Measurements from ENCODE around the gene ESRRG. TPM values are rescaled to one million over a fixed set of nuclear protein-coding genes. Genes with fewer than 3 reads are reported as not detected.

The ESRRG gene
- total and polyA plus RNA-seq, 5 donors, result 10.1 to 50.4 (median 38.6) TPM

DNA sequence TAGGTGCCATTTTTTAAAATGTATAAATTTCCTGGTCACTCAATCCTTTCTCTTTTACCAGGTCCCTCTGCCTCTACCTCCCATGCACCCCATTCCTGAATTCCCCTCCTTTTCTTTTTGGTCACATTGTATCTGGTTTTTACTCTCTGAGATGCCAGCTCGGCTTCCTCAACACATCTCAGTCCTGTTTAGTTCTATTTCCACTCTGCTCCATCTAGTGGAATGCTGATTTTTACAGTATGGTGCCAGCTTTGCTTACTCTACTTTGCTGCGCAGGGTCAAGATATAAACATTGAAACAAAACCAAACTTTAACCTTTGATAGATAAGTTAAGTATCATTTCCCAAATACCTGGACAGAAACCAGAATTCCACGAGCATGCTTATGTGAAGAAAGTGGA, 96.0 kb downstream of the ESRRG start:
- H3K9me3 ChIP-seq (ENCODE audit: control insufficient read depth, low read length), result no peaks in the 10 kb centered on the region
- 54% methylated on average over 3 of the region's 3 CpGs for WGBS
- DNase-seq, result no peak
- ATAC-seq, result no peak
- no peak overlapping the region for H3K27ac ChIP-seq (ENCODE audit: low read length)
- intact Hi-C loops (cut with DNase I), result no loop called here
- no peaks in the 10 kb centered on the region for H3K4me1 ChIP-seq (ENCODE audit: control insufficient read depth, insufficient read depth, low read length)
- no peaks in the 10 kb centered on the region for H3K27me3 ChIP-seq (ENCODE audit: control insufficient read depth, insufficient read depth)
- H3K4me3 ChIP-seq (ENCODE audit: low read length), result no peak overlapping the region

GRCh38 chr1:216626394-216627067, 96.7 kb downstream of the ESRRG start:
- DNase-seq, result no peak
- Histone ChIP-seq H3K27ac (ENCODE audit: low read length) (peak overlapping the region; percentile 37), H3K27me3 (ENCODE audit: control insufficient read depth, insufficient read depth) (no peaks in the 10 kb centered on the region), H3K4me3 (ENCODE audit: low read length) (no peak overlapping the region), H3K4me1 (ENCODE audit: control insufficient read depth, insufficient read depth, low read length) (no peaks in the 10 kb centered on the region), H3K9me3 (ENCODE audit: control insufficient read depth, low read length) (no peaks in the 10 kb centered on the region)
- WGBS, result 62% methylated on average over 6 of the region's 6 CpGs
- peak; percentile 33 to 40 for ATAC-seq
- intact Hi-C loops (cut with DNase I), result no loop called here

GRCh38 chr1:216621536-216621935, 101.7 kb downstream of the ESRRG start:
- ATAC-seq (no peak), DNase-seq (no peak)
- no peaks in the 10 kb centered on the region for H3K27me3 ChIP-seq (ENCODE audit: control insufficient read depth, insufficient read depth)
- H3K9me3 ChIP-seq (ENCODE audit: control insufficient read depth, low read length), result no peaks in the 10 kb centered on the region
- intact Hi-C loops (cut with DNase I), result no loop called here
- H3K27ac ChIP-seq (ENCODE audit: low read length), result no peak overlapping the region
- H3K4me1 ChIP-seq (ENCODE audit: control insufficient read depth, insufficient read depth, low read length), result no peaks in the 10 kb centered on the region
- no peak overlapping the region for H3K4me3 ChIP-seq (ENCODE audit: low read length)

GRCh38 chr1:216617081-216617875, 106.0 kb downstream of the ESRRG start:
- 43% methylated on average over 5 of the region's 5 CpGs for WGBS
- Histone ChIP-seq H3K9me3 (ENCODE audit: control insufficient read depth, low read length) (no peaks in the 10 kb centered on the region), H3K4me3 (ENCODE audit: low read length) (no peak overlapping the region), H3K27me3 (ENCODE audit: control insufficient read depth, insufficient read depth) (no peaks in the 10 kb centered on the region), H3K27ac (ENCODE audit: low read length) (peak overlapping the region; percentile 21), H3K4me1 (ENCODE audit: control insufficient read depth, insufficient read depth, low read length) (no peaks in the 10 kb centered on the region)
- ATAC-seq, result no peak
- no peak for DNase-seq
- intact Hi-C loops (cut with DNase I), result no loop called here

DNA sequence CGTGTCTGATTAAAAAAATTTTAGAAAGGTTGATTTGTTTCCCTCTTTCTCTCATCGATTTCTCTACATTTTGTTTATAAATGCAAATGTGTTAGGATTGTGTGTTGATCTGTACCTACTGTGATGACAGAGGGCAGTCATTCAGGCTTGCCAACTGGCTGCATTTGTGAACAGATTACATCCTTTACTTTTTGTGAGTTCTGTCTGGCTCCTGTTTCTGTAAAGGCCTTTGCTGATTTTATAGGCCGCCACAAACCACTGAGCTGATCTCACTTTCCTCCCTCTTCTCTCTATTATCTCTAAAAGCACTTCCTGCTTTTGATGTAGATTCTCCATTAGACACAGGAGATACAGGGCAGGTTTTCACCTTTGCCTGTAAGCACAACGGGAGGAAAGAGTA, 106.8 kb downstream of the ESRRG start:
- no peaks in the 10 kb centered on the region for H3K27me3 ChIP-seq (ENCODE audit: control insufficient read depth, insufficient read depth)
- peak overlapping the region; percentile 58 for H3K27ac ChIP-seq (ENCODE audit: low read length)
- ATAC-seq, result no peak
- H3K4me3 ChIP-seq (ENCODE audit: low read length), result no peak overlapping the region
- intact Hi-C loops (cut with DNase I), result no loop called here
- no peaks in the 10 kb centered on the region for H3K4me1 ChIP-seq (ENCODE audit: control insufficient read depth, insufficient read depth, low read length)
- no peak for DNase-seq
- 58% methylated on average over 4 of the region's 4 CpGs for WGBS
- no peaks in the 10 kb centered on the region for H3K9me3 ChIP-seq (ENCODE audit: control insufficient read depth, low read length)

DNA sequence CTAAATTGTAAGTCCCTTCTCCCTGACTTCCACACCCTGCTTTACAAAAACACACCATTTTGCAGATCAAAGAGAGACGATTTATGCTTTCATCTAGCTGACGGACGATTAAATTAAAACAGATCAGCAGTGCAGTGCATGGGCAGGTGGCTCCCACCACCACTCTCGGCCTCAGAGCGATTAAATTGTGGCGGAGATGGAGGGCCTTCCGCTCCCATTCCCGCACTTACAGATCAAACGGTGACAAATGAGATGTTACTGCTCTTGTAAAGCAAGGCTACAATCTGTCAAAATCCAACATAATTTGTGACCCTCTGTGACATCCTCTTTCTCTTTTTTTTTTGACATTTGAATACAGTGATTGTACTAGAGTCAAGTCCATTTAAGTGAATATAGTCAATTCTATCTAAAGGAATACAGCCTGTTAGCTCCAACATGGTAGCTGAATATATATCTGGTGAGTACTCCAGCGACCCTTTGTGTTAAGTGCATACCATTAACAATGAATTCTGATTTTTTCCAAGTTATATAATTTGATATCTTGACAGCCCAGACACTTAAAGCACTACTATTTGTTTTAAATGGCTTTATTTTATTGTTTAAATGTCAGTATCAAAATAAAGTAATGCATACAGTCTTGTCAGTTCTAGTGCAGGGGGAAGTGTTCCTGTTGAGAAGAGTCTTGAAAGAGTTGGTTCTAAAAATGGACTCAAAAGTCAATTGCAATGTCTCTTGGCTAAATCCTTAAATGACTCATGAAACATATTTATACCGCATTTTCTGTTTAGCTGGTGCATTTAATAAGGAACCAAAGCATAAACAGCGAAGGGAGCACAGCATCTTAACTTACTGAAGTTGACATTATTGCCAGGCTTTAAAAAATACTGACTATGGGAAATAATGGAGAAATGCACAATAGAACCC, 109.0 kb downstream of the ESRRG start:
- DNase-seq (no peak), ATAC-seq (no peak)
- Histone ChIP-seq H3K9me3 (ENCODE audit: control insufficient read depth, low read length) (no peaks in the 10 kb centered on the region), H3K27me3 (ENCODE audit: control insufficient read depth, insufficient read depth) (no peaks in the 10 kb centered on the region), H3K27ac (ENCODE audit: low read length) (no peak overlapping the region), H3K4me1 (ENCODE audit: control insufficient read depth, insufficient read depth, low read length) (no peaks in the 10 kb centered on the region), H3K4me3 (ENCODE audit: low read length) (no peak overlapping the region)
- WGBS, result 90% methylated on average over 12 of the region's 12 CpGs
- intact Hi-C loops (cut with DNase I), result no loop called here

DNA sequence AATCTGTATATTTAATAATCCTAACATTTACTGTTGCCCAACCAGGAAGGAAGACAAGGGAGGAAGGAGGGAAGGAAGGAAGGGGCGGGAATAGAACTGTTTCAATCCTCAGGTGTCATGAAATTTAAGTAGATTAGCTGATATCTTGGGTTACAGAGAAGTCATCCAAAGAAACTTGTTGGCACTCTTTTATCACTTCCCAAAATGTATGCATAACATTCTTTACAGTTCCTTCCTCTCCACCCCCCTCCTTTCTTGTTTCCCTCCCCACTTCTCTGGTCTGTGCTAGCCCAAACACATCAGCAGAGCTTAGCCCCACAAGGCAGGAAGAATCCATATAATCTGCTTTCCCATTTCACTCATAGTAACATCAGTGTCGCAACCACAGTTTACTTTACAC, 110.9 kb downstream of the ESRRG start:
- no peak for ATAC-seq
- DNase-seq, result no peak
- intact Hi-C loops (cut with DNase I), result no loop called here
- 73% methylated on average over 2 of the region's 2 CpGs for WGBS
- Histone ChIP-seq H3K4me1 (ENCODE audit: control insufficient read depth, insufficient read depth, low read length) (no peaks in the 10 kb centered on the region), H3K27ac (ENCODE audit: low read length) (no peak overlapping the region), H3K4me3 (ENCODE audit: low read length) (no peak overlapping the region), H3K27me3 (ENCODE audit: control insufficient read depth, insufficient read depth) (no peaks in the 10 kb centered on the region), H3K9me3 (ENCODE audit: control insufficient read depth, low read length) (no peaks in the 10 kb centered on the region)

DNA sequence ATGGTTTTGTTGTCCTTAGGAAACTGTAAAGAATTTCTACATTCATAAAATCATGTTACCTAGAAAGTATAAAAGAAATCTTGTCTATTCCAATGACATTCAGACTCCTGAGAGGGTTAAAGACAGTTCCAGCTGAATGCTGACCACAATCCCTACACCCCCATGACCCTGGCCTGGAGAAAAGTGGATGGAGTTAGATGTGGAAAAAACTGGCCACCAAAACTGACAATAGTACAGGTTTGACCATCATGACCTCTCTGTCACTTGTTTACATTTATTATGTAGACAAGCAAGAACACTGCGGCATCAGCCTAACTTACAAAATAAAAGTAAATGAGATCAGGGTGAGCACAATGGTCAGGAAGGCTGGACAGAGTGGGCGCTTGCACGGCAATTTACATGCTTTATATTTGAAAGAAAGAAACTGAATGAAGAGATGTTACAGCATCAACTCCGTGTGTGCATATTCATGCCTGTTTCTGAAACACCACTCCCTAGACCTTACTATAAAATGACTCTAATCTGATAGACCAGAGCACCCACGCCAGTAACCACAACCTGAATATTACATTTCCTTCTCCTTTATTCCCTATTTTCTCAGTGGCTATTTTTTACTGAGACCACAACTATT, 116.0 kb downstream of the ESRRG start:
- Histone ChIP-seq H3K4me1 (ENCODE audit: control insufficient read depth, insufficient read depth, low read length) (no peaks in the 10 kb centered on the region), H3K27me3 (ENCODE audit: control insufficient read depth, insufficient read depth) (no peaks in the 10 kb centered on the region), H3K27ac (ENCODE audit: low read length) (no peak overlapping the region), H3K9me3 (ENCODE audit: control insufficient read depth, low read length) (no peaks in the 10 kb centered on the region), H3K4me3 (ENCODE audit: low read length) (no peak overlapping the region)
- WGBS, result 77% methylated on average over 5 of the region's 5 CpGs
- ATAC-seq (no peak), DNase-seq (no peak)
- intact Hi-C loops (cut with DNase I), result no loop called here

- Histone ChIP-seq H3K27ac (ENCODE audit: low read length) (no peak overlapping the region), H3K4me1 (ENCODE audit: control insufficient read depth, insufficient read depth, low read length) (no peaks in the 10 kb centered on the region), H3K27me3 (ENCODE audit: control insufficient read depth, insufficient read depth) (no peaks in the 10 kb centered on the region), H3K9me3 (ENCODE audit: control insufficient read depth, low read length) (no peaks in the 10 kb centered on the region), H3K4me3 (ENCODE audit: low read length) (no peak overlapping the region)
- WGBS, result 34% methylated on average over 4 of the region's 4 CpGs
- ATAC-seq (no peak), DNase-seq (no peak)
- intact Hi-C loops (cut with DNase I), result no loop called here
These were observed 117.1 kb downstream of the ESRRG start for GRCh38 chr1:216606047-216606637.

DNA sequence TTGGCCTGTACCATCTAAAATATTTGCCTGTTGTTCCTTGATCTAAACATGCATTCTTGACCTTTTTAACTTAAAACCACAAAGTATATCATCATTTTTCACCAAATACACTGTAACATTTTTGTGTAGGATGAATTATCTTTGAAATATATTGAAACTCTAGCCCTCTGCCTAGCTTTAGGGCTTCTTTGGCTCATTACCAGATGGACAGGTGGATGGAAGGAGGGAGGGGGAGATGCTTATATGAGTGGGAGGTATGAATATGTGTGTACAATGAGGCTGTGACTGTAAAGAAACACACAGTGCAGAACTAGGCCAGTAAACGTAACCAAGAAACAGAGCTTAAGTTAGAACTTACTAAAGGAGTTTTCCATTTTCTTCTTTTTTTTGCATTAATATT, 118.5 kb downstream of the ESRRG start:
- Histone ChIP-seq H3K27ac (ENCODE audit: low read length) (no peak overlapping the region), H3K4me3 (ENCODE audit: low read length) (no peak overlapping the region), H3K4me1 (ENCODE audit: control insufficient read depth, insufficient read depth, low read length) (no peaks in the 10 kb centered on the region), H3K9me3 (ENCODE audit: control insufficient read depth, low read length) (no peaks in the 10 kb centered on the region), H3K27me3 (ENCODE audit: control insufficient read depth, insufficient read depth) (no peaks in the 10 kb centered on the region)
- intact Hi-C loops (cut with DNase I), result no loop called here
- 95% methylated on average over 1 of the region's 1 CpG for WGBS
- no peak for DNase-seq
- no peak for ATAC-seq

Measured in right cardiac atrium (tissue), 5 donors.